NCI-H2107 treated with DMSO at 0.1 percent for 48 hours (cell line): ENCODE data around the gene KDM4B.
"Not testable (repeated sequence)": the region's sequence is repeated elsewhere in the genome, so short reads cannot be mapped to it uniquely, and the experiment has no call there.

ENCODE experiments used
- DNase-seq: peaks from one replicate; lab custom pipeline; 2025; ENCODE audit not compliant: unreplicated experiment; lab: John Stamatoyannopoulos, UW

KDM4B gene

GRCh38 chr19:4967738-4968461 is 1.0 kb upstream of the KDM4B start:
- no peak for DNase-seq

DNA sequence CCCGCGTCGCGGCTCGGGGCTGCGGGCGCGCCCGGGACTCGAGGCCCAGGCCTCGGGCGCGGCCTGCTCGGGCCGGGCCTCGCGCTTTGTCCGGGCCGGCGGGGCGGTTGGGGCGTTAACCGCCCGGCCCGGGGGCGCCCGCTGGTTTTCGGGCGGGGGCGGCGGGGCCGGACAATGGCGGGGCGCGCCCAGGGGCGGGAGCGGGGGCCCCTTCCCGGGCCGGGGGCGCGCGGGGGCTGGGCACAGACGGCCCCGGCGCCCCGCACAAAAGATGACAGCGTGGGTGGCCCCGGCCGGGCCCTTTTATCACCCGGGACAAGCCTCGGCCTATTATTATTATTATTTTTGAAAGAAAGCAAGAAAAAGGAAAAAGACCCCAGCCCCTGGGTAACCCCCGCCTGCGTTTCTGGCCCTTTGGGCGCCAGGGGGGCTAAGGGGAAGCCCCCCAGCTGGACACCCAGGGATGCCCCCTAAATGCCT is 419 bp downstream of the KDM4B start:
- no peak for DNase-seq

DNA sequence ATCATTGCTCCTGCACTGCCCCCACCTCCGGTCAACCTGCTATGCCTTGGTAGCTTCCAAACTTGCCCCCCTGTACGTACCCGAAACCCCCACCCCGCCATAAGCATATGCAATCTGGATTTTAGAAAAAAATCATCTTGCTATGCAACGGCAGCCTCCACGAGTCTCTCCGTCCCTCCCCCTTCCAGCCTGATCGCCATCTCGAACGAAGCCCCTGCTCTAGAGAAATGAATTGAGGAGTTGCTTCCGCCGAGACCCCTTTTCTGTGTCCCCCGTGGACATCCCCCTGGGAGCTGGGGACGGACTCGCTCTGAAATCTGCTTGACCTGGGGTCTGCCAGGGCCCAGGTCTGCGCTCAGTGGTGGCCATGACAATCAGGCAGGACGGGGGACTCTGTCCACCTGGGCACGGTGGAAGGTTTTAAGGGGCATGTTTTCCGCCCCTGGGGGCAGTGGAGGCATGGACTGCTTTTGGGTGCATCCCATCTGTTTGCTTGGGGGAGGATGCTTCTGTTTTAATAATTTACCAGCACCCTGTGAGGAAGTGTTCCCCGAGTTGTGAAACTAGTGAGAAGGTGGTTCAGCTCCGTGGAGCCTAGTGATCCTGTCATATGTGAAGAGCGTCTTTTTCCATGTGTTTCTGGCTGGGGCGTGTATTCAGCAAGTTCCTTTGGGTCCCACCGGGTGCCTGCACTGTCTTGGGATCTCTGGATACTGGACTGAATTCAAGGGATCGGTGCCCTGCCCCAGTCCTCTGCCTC is 1.0 kb downstream of the KDM4B start:
- DNase-seq: no peak

- DNase-seq: no peak
These were observed 1.9 kb downstream of the KDM4B start for GRCh38 chr19:4970558-4971423.

GRCh38 chr19:4971424-4971793 is 2.5 kb downstream of the KDM4B start:
- DNase-seq: no peak

GRCh38 chr19:4971816-4972495 is 3.0 kb downstream of the KDM4B start:
- DNase-seq: no peak

- no peak for DNase-seq
These were observed 3.8 kb downstream of the KDM4B start for GRCh38 chr19:4972509-4973230.

DNA sequence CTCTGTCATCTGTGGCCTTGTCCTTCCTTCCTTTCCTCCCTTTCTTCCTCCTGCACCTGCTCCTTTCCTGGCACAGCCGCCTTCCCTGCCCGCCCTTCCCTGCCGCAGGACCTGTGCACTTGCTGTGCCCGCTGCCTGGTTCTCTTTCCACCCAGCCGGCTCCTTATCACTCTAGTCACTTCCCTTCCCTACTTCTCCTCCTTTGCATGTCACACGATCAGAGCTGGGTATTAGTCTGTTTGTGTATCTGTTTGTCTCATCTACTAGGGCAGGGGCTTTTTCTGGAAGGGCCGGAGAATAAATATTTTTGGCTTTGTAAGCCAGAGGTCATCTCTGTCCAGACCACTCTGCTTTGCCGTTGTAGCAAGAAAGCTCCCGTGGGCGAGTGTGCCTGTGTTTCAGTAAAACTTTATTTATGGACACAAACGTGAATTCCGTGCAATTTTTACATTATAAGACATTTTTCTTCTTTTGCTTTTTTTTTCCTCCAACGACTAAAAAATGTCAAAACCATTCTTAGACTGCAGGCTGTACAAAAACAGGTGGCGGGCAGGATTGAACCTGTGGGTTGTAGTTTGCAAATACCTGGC is 6.1 kb downstream of the KDM4B start:
- no peak for DNase-seq

DNA sequence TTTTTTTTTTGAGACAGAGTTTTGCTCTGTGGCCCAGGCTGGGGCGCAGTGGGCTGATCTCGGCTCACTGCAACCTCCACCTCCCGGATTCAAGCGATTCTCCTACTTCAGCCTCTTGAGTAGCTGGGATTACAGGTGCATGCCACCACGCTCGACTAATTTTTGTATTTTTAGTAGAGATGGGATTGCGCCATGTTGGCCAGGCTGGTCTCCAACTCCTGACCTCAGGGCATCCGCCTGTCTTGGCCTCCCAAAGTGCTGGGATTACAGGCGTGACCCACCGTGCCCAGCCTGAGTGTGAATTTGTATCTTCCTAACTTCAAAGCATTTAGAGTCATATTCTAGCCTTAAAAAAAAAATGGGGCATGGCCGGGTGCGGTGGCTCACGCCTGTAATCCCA is 6.7 kb downstream of the KDM4B start:
- not testable (repeated sequence) for DNase-seq

DNA sequence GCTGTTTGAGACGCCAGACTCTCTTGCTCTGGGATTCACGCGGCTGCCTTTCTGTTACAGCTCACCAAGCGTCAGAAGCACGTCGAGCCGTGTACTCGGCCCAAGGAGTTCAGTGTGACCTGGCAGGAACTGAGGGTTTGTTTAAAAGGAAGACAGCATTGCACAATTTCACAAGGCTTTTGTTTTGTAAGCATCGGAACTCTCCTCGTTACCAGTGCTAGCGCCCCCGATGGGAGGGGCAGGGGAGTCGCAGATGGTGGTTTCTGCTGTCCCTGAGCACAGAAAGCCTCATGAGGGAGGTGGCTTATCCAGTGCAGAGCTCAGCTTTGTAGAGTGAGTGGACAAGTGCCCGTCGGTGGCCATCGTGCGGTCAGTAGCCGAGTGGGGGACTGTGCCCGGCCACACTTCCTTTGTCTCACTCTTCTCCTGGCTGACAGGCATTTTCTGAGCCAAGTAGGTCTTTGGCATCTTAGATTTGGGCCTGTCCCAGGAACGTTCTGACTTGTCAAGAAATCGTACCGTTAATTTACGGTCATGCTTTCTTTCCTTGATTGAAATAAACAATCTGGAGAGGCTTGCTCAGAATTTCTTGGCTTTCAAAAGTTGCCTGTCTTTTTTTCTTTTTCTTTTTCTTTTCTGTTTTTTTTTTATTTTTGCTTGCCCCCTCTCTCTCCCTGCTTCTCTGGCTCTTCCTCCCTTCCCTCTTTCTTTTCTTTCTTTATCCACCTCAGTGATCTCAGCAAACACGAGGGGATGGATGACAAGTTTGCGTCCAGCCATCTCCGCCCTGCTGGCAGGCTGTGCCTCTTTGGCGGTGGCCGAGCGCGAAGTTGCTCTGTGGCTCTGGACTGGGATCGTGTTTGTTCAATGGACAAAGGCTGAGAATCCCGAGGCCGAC is 7.7 kb downstream of the KDM4B start:
- DNase-seq: no peak

DNA sequence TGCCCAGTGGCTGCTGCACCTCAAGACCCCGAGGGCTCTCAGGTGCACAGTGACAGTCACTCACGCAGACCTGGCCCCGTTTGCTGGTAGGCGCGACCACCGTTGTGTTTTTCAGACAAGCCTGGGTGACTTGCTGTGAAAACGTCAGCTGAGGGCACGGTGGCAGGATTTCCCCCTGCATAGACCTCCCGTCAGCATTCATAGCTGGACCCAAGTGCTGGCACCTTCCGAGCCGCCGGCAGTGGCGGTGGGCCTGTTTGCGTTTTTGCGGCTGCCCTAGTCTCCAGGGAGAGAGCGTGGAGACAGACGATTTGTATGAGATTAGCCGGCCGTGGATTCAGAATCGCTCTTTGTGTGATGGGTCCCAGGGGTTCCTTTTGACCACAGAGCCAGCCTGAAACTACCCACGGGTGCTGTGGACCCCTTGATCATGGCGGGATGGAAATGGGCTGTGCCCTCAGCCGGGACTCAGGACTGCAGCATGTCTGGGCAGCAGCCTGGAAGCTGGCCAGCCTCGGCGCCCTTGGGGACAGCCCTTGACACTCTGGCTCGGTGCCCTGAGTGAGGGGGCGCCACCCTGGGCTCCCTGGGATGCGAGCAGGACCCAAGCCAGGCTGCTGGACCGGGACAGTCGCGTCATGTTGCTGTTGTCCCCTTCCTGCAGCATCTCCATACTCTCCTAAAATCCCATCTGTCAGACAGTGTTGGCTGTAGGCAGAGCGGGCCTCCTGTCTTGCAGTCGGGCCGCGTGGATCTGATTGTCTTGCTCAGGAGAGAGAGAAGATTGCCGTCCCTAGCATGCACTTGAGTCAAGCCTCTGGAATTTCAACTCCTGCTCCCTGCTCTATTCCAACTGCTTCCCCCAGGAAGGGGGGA is 8.6 kb downstream of the KDM4B start:
- no peak for DNase-seq

- DNase-seq: no peak
These were observed 10.4 kb downstream of the KDM4B start for GRCh38 chr19:4979211-4979807.

GRCh38 chr19:4980067-4980466 is 11.2 kb downstream of the KDM4B start:
- no peak for DNase-seq

- no peak for DNase-seq
These were observed 12.1 kb downstream of the KDM4B start for GRCh38 chr19:4980838-4981680.

DNA sequence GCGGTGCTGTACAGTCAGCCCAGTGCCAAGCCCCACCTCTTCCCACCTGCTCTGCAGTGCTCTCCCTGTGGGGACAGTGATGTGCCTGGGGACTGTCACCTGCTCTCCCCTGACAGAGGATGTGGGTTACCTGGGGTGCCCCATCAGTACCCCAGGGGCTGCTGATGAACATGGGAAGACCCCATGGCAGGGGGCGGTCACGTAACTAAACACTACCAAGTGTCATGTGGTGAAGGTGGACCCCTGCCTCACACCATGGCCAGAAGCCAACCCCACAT is 12.7 kb downstream of the KDM4B start:
- DNase-seq: peak; percentile 87

GRCh38 chr19:4983346-4984105 is 14.6 kb downstream of the KDM4B start:
- no peak for DNase-seq
